GM20431 (cell line): ENCODE measurements around the gene KDM5B.

Experiments used
- in situ Hi-C: fragments of 300-500 bp; cut with MseI, MboI; formaldehyde crosslinking; loops from one replicate; pipeline ENCODE4 v1.15.0; 2020; ENCODE audit warnings: low sequenced_read_pairs; ENCODE audit not compliant: unreplicated experiment

The KDM5B gene

GRCh38 chr1:202815120-202815519 lies 6.9 kb upstream of the KDM5B start:
- in situ Hi-C loops: no loop called here

- in situ Hi-C loops: no loop called here
Observed at GRCh38 chr1:202812176-202813026, 4.2 kb upstream of the KDM5B start.

- in situ Hi-C loops: no loop called here
Observed at GRCh38 chr1:202811296-202812175, 3.3 kb upstream of the KDM5B start.

- in situ Hi-C loops: no loop called here
Observed at GRCh38 chr1:202810615-202811295, 2.5 kb upstream of the KDM5B start, which contains the start of gene PCAT6. Gene PCAT6, plus strand, starts transcription at chr1:202810954.

GRCh38 chr1:202810193-202810614 lies 2.0 kb upstream of the KDM5B start:
- in situ Hi-C loops: no loop called here

GRCh38 chr1:202809597-202810159 lies 1.5 kb upstream of the KDM5B start:
- in situ Hi-C loops: no loop called here

GRCh38 chr1:202807451-202807925 lies 733 bp downstream of the KDM5B start:
- in situ Hi-C loops: no loop called here

- in situ Hi-C loops: no loop called here
Observed at GRCh38 chr1:202806845-202807450, 1.3 kb downstream of the KDM5B start.

GRCh38 chr1:202805886-202806844 lies 2.1 kb downstream of the KDM5B start:
- in situ Hi-C loops: no loop called here

- in situ Hi-C loops: no loop called here
Observed at GRCh38 chr1:202804126-202804525, 4.1 kb downstream of the KDM5B start.

GRCh38 chr1:202802998-202803932 lies 5.0 kb downstream of the KDM5B start:
- in situ Hi-C loops: no loop called here

- in situ Hi-C loops: no loop called here
Observed at GRCh38 chr1:202802034-202802433, 6.2 kb downstream of the KDM5B start.

GRCh38 chr1:202801175-202801574 lies 7.0 kb downstream of the KDM5B start:
- in situ Hi-C loops: no loop called here

- in situ Hi-C loops: no loop called here
Observed at GRCh38 chr1:202800742-202801141, 7.5 kb downstream of the KDM5B start.

GRCh38 chr1:202798792-202799331 lies 9.4 kb downstream of the KDM5B start:
- in situ Hi-C loops: no loop called here

GRCh38 chr1:202798260-202798659 lies 10.0 kb downstream of the KDM5B start:
- in situ Hi-C loops: no loop called here

GRCh38 chr1:202796670-202797069 lies 11.6 kb downstream of the KDM5B start:
- in situ Hi-C loops: no loop called here
